ENCODE measurements around the gene PDE8A.

DNA sequence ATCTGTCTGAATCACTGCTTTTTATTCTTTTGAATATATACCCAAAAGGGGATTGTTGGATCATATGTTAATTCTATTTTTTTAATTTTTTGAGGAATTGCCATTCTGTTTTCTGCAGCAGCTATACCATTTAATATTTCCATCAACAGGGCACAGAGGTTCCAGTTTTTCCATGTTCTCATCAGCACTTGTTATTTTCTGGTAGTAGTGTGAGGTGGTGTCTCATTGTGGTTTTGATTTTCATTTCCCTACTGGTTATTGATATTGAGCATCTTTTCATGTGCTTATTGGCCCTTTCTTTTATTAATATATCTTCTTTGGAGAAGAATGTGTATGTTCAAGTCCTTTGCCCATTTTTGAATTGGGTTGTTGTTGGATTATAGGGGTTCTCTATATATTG is 68.1 kb downstream of the PDE8A start:
- TF ChIP-seq POLR2A (IDR thresholded peaks at IDR 0.05): no peak
- TF ChIP-seq, protein P1, sequence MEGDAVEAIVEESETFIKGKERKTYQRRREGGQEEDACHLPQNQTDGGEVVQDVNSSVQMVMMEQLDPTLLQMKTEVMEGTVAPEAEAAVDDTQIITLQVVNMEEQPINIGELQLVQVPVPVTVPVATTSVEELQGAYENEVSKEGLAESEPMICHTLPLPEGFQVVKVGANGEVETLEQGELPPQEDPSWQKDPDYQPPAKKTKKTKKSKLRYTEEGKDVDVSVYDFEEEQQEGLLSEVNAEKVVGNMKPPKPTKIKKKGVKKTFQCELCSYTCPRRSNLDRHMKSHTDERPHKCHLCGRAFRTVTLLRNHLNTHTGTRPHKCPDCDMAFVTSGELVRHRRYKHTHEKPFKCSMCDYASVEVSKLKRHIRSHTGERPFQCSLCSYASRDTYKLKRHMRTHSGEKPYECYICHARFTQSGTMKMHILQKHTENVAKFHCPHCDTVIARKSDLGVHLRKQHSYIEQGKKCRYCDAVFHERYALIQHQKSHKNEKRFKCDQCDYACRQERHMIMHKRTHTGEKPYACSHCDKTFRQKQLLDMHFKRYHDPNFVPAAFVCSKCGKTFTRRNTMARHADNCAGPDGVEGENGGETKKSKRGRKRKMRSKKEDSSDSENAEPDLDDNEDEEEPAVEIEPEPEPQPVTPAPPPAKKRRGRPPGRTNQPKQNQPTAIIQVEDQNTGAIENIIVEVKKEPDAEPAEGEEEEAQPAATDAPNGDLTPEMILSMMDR (IDR thresholded peaks at IDR 0.05): no peak
